ENCODE results near the gene WDR20.

The WDR20 gene

GRCh38 chr14:102201353-102201738, 61.6 kb downstream of the WDR20 start:
- no peak for DNase-seq

- no peak for DNase-seq
Observed at GRCh38 chr14:102201776-102202175, 62.1 kb downstream of the WDR20 start.

GRCh38 chr14:102202944-102203343, 63.2 kb downstream of the WDR20 start:
- DNase-seq = no peak

GRCh38 chr14:102203382-102203781, 63.7 kb downstream of the WDR20 start:
- DNase-seq = no peak

GRCh38 chr14:102205560-102205959, 65.9 kb downstream of the WDR20 start:
- DNase-seq = no peak

GRCh38 chr14:102206918-102207317, 67.2 kb downstream of the WDR20 start:
- no peak for DNase-seq

- DNase-seq = no peak
Observed at GRCh38 chr14:102207831-102208365, 68.2 kb downstream of the WDR20 start.

GRCh38 chr14:102208741-102209140, 69.0 kb downstream of the WDR20 start:
- no peak for DNase-seq

GRCh38 chr14:102209224-102209966, 69.7 kb downstream of the WDR20 start:
- DNase-seq = no peak

- DNase-seq = no peak
Observed at GRCh38 chr14:102210421-102211042, 70.8 kb downstream of the WDR20 start.

GRCh38 chr14:102211240-102211639, 71.5 kb downstream of the WDR20 start:
- DNase-seq = no peak

GRCh38 chr14:102212356-102212755, 72.7 kb downstream of the WDR20 start:
- DNase-seq = no peak

GRCh38 chr14:102212845-102213244, 73.1 kb downstream of the WDR20 start:
- DNase-seq = no peak

GRCh38 chr14:102213470-102213869, 73.8 kb downstream of the WDR20 start:
- no peak for DNase-seq

- DNase-seq = no peak
Observed at GRCh38 chr14:102213984-102214658, 74.4 kb downstream of the WDR20 start.

GRCh38 chr14:102215071-102215470, 75.4 kb downstream of the WDR20 start:
- DNase-seq = no peak

GRCh38 chr14:102215576-102216250, 76.0 kb downstream of the WDR20 start:
- DNase-seq = no peak

GRCh38 chr14:102217399-102217798, 77.7 kb downstream of the WDR20 start:
- no peak for DNase-seq

GRCh38 chr14:102217987-102218421, 78.3 kb downstream of the WDR20 start:
- DNase-seq = no peak

GRCh38 chr14:102218688-102219087, 79.0 kb downstream of the WDR20 start:
- DNase-seq = no peak

GRCh38 chr14:102219316-102219715, 79.6 kb downstream of the WDR20 start:
- DNase-seq = no peak

- peak; percentile 46 for DNase-seq
Observed at GRCh38 chr14:102220031-102220430, 80.3 kb downstream of the WDR20 start.

- no peak for DNase-seq
Observed at GRCh38 chr14:102221026-102221425, 81.3 kb downstream of the WDR20 start.

Measured in activated CD4-positive, CD25-positive, alpha-beta regulatory T cell treated with anti-CD3 and anti-CD28 coated beads, Interleukin-2, amount 50 U/mL, for 72 hours (primary cell).